ENCODE data around the gene FGF2.
"Not testable (repeated sequence)": the region's sequence is repeated elsewhere in the genome, so short reads cannot be mapped to it uniquely, and the experiment has no call there.

Gene FGF2

GRCh38 chr4:122826553-122827257 lies at the start of gene FGF2:
Gene FGF2 (plus strand): TSS chr4:122826831. CDS start chr4:122827175, 344 bp downstream.
- no peak for DNase-seq (ENCODE audit: low spot score)

GRCh38 chr4:122776916-122777315 lies 49.7 kb upstream of the FGF2 start:
- DNase-seq (ENCODE audit: low spot score) = no peak

GRCh38 chr4:122777846-122778673 lies 48.6 kb upstream of the FGF2 start:
- DNase-seq (ENCODE audit: low spot score) = no peak

- no peak for DNase-seq (ENCODE audit: low spot score)
Measured at GRCh38 chr4:122781486-122781885, 45.1 kb upstream of the FGF2 start.

GRCh38 chr4:122783301-122784215 lies 43.1 kb upstream of the FGF2 start:
- DNase-seq (ENCODE audit: low spot score) = no peak

DNA sequence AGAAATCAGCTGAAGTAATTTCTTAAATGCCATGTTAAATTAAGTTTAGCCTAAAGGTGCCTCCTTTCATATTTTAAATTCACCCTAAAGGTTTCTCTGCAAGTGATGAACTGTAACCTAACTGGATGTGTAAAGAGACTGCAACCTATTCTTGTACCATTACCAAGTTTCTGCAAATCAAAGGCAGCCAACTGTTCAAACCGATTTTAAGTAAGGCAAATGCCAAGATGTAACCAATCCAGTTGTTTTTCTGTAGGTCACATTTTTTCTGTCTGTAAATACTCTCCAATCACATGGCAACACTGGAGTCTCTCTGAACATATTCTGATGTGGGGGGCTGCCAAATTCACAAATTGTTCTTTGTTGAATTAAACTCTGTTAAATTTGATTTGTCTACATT lies 42.4 kb upstream of the FGF2 start:
- no peak for DNase-seq (ENCODE audit: low spot score)

- no peak for DNase-seq (ENCODE audit: low spot score)
Measured at GRCh38 chr4:122785099-122785498, 41.5 kb upstream of the FGF2 start.

DNA sequence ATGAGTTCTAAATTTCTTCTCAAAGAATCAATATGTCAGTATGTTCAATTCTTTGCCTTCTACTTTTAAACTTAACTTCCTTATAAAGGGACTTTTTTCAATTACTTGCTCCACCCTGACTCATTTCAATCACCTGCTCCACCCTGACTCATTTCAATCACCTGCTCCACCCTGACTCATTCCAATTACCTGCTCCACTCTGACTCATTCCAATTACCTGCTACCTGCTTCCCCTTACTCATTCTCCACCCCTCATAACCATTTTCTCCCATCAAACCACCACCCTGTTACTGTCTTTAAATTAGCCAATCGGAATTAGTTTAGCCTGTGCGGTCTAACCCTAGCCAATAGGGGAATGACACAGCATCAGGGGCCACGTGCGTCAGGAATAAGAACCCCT lies 40.3 kb upstream of the FGF2 start:
- not testable (repeated sequence) for DNase-seq (ENCODE audit: low spot score)

- not testable (repeated sequence) for DNase-seq (ENCODE audit: low spot score)
Measured at GRCh38 chr4:122786920-122787319, 39.7 kb upstream of the FGF2 start.

DNA sequence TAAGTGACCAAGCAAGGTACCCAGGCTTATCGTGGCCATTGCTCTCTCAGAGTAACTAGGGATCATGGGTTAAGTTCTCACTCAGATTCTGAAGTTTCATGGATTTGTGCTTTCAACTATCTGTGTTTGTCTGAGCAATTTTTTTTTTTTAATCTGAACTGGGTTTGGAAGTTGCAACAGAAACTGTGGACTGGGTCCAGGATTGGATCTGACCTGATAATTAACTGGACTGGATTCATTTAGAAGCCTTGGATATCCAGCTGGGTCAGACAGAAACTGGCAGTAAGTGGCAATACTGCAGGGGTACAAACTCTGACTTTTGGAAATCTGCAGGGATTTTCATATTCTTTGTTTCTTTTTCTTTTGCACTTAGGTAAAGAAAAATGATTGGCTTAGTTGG lies 38.7 kb upstream of the FGF2 start:
- no peak for DNase-seq (ENCODE audit: low spot score)

DNA sequence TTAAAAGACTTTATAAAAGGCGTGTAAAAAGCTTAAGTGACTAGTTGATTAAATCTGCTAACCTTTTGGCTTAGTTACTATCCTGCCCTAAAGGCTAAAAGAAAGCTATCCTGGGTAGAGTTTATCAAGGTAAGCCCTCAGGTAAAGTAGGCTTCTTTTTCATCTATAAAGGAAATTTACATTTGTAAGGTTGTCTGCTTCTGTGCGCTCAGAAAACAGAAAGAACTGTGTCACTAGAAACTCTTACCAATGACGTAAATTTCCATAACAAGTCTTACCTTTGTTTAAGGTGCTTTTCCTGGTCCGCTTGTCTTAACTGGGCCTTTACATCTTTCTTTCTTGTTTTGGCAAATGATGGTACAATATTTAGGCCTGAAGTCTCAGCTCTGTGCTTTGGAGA lies 37.7 kb upstream of the FGF2 start:
- DNase-seq (ENCODE audit: low spot score) = no peak

- no peak for DNase-seq (ENCODE audit: low spot score)
Measured at GRCh38 chr4:122793811-122794210, 32.8 kb upstream of the FGF2 start.

DNA sequence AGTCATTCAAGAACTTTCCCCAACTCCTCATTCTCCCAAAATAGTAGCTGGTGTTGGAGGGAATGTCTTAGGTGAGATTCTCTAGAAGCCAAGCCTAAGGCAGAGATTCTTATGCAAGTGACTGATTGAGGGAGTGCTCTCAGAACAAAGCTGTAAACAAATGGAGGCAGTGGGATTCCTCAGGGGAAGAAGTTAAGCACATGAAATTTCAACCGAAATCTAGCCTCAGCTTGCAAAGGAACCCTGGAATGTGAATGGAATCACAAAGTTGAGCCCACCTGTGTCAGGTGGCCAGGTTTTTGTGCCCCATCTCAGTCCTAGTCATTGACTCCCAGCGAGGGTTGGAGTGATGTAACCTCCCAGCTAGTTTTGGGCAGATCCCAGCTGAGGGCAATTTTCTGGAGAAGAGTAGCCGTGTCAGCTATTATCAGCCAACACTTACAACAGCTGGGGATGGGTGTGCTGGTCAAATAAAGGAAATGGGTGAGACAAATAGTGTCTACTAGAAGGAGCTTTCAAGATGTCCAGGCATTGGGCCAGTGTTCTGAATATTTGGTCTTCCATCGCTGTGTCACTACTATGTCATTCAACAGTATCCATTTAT lies 29.7 kb upstream of the FGF2 start:
- DNase-seq (ENCODE audit: low spot score) = no peak

- DNase-seq (ENCODE audit: low spot score) = no peak
Measured at GRCh38 chr4:122797405-122798094, 29.1 kb upstream of the FGF2 start.

DNA sequence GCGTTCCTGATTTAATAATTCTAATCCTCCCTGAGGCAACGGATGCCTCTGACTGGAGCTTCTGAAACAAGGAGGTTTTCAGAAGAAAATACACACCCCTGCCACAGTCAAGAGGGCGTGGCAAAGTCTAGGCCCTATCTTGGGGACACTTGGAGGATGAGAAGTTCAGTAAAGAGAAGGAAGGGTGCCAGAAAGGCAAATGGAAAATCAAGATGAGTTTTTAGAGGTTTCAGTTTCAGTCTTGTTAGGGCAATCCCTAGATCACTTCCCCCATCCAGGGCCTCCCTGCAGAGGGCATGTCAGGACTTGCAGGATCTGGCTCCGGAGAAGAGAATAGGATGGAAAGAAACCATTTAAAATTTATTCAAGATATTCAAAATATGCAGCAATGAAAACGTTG lies 28.5 kb upstream of the FGF2 start:
- DNase-seq (ENCODE audit: low spot score) = peak; percentile 57

DNA sequence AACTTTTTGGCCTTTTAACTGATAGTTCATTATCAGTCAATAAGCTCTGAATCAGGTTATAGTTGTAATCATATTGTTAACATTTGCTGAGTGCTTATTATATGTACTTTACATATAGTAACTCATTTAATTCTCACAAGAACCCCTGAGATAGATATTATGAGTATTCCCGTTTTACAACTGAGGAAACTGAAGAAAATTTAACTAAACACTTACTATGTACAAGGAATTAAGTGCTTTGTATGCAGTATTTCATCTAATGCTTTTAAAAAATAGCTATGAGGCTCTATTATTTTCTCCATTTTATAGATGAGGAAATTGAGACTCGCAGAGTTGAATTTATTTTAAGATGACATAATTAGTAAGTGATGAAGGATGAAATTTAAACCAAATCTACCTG lies 27.7 kb upstream of the FGF2 start:
- no peak for DNase-seq (ENCODE audit: low spot score)

DNA sequence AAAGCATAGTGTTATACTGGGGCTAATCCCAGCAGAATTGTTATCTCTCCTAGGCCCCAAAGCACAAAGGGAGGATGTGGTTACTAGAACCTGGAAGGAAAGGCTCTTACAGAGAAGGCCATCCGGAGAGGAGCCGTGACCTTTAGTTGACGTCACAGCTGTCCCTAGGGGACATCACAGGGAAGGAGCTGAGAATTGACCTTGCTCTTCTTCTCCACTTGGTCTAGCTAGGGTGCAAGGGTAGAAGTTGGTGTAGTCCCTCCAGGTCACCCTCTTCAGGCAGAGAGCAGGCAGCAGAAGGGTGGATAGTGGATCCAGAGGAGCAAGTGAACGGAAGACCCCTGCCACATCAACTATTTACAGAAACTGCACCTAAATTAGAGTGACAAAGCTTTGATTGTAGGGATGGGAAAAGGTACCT lies 22.8 kb upstream of the FGF2 start:
- no peak for DNase-seq (ENCODE audit: low spot score)

- DNase-seq (ENCODE audit: low spot score) = no peak
Measured at GRCh38 chr4:122806981-122807679, 19.5 kb upstream of the FGF2 start.

GRCh38 chr4:122810669-122811068 lies 16.0 kb upstream of the FGF2 start:
- DNase-seq (ENCODE audit: low spot score) = no peak

DNA sequence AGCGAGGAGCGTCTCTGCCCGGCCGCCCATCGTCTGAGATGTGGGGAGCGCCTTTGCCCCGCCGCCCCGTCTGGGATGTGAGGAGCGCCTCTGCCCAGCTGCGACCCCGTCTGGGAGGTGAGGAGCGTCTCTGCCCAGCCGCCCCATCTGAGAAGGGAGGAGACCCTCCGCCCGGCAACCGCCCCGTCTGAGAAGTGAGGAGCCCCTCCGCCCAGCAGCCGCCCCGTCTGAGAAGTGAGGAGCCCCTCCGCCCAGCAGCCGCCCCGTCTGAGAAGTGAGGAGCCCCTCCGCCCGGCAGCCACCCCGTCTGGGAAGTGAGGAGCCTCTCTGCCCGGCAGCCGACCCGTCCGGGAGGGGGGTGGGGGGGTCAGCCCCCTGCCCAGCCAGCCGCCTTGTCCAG lies 14.8 kb upstream of the FGF2 start:
- DNase-seq (ENCODE audit: low spot score) = not testable (repeated sequence)

DNA sequence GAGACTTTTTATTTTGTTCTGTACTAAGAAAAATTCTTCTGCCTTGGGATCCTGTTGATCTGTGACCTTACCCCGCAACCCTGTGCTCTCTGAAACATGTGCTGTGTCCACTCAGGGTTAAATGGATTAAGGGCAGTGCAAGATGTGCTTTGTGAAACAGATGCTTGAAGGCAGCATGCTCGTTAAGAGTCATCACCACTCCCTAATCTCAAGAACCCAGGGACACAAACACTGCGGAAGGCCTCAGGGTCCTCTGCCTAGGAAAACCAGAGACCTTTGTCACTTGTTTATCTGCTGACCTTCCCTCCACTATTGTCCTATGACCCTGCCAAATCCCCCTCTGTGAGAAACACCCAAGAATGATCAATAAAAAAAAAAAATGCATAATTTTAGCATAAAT lies 13.8 kb upstream of the FGF2 start:
- DNase-seq (ENCODE audit: low spot score) = not testable (repeated sequence)

Data from hematopoietic multipotent progenitor cell treated with erythropoietin and hydrocortisone succinate and interleukin-3 and kit ligand, for 17 days (in vitro differentiated cells).